ENCODE results near the gene CELSR1. TPM values are rescaled to one million over a fixed set of nuclear protein-coding genes. Genes with fewer than 3 reads are reported as not detected.

CELSR1 gene
- total RNA-seq, 1 experiment from 2014 or later: 19.6 TPM

- Histone ChIP-seq H3K4me1 (ENCODE audit: control insufficient read depth in 1 of 2, insufficient read depth in 2 of 2, low read length in 2 of 2) (peaks cover 13 to 14% of the 10 kb centered on the region in 2 experiments), H3K36me3 (ENCODE audit: control insufficient read depth in 1 of 2, insufficient read depth in 2 of 2, low read length in 2 of 2) (peaks cover 21 to 30% of the 10 kb centered on the region in 2 experiments; a peak in 3 of 4 replicates), H4K20me1 (ENCODE audit: insufficient read depth) (peaks cover 6% of the 10 kb centered on the region; the same call in 1 of the 2 replicates), H3K79me2 (ENCODE audit: insufficient read depth, low read length) (peaks cover 10% of the 10 kb centered on the region; the same call in 1 of the 2 replicates), H3K9me3 (ENCODE audit: control insufficient read depth in 1 of 2, insufficient read depth in 1 of 2, low read depth in 1 of 2, low read length in 2 of 2) (no peaks in the 10 kb centered on the region), H3K27ac (ENCODE audit: low read depth, low read length) (0 out of 2 replicates have a peak overlapping the region, but pooled peaks have one; percentile 53), H2AFZ (ENCODE audit: low read depth, low read length, poor library complexity, severe bottlenecking) (no peak overlapping the region), H3K9me2 (ENCODE audit: insufficient read depth) (no peaks in the 10 kb centered on the region), H3K27me3 (ENCODE audit: insufficient read depth, low read length) (no peaks in the 10 kb centered on the region), H3K4me2 (ENCODE audit: low read length) (no peak overlapping the region), H3K9ac (ENCODE audit: low read length) (no peak overlapping the region), H3K4me3 (replicated peaks in 1 of 2; ENCODE audit: low read depth in 1 of 2, low read length in 2 of 2) (no peak overlapping the region)
- POLR2A ChIA-PET: no interaction called here
- ATAC-seq (no peak), DNase-seq (ENCODE audit: low read depth, low spot score) (no peak)
- TF ChIP-seq EGR1 (IDR thresholded peaks at IDR 0.05; ENCODE audit: low read depth) (no peak), CTCF (IDR thresholded peaks at IDR 0.05 in 2 of 3, conservative IDR thresholded peaks at IDR 0.05 in 1 of 3; ENCODE audit: borderline replicate concordance in 1 of 3, insufficient read depth in 1 of 3, low read depth in 2 of 3, low read length in 2 of 3) (no peak), ZFX (IDR thresholded peaks at IDR 0.05) (no peak), POLR2AphosphoS5 (IDR thresholded peaks at IDR 0.05; ENCODE audit: low read depth, low read length) (no peak), FOSL1 (IDR thresholded peaks at IDR 0.05; ENCODE audit: low read depth) (no peak), ZNF274 (IDR thresholded peaks at IDR 0.05; ENCODE audit: low read depth, low read length) (no peak), TCF7L2 (IDR thresholded peaks at IDR 0.05; ENCODE audit: borderline replicate concordance, extremely low read depth, insufficient read depth, insufficient read length) (no peak)
- RAD21 ChIA-PET (ENCODE audit: low non-redundant PET in 1 of 2, low total read pairs in 2 of 2, uncharacterized antibody in 2 of 2, unreplicated experiment in 2 of 2): no interaction called here
- intact Hi-C loops (cut with micrococcal nuclease): no loop called here
- no TSS peak for BruUV-seq (replicated peaks)
- CTCF ChIA-PET: interaction anchor here (2.2 kb wide), 1 partner anchor 187 kb away, joined by 17 read pairs; no protein-coding TSS in a partner anchor
Measured at GRCh38 chr22:46354176-46354992, 183.0 kb downstream of the CELSR1 start.
